K562 (cell line): ENCODE results near the gene SEC24A.

Experiments used
- BHLHE40 ChIP-seq: IDR thresholded peaks from 2 replicates; pipeline ENCODE4 v1.6.1; 2011; ENCODE audit warnings: low read length, improper control_type of control experiment
- CHD2 ChIP-seq: IDR thresholded peaks from 2 replicates; pipeline ENCODE4 v1.6.1; 2011; ENCODE audit warnings: low read depth, low read length
- FOSL1 ChIP-seq: fragments of 200-800 bp; sonication (Bioruptor generic); conservative IDR thresholded peaks from 2 replicates; pipeline ENCODE4 v1.6.1; 2016; ENCODE audit warnings: missing genetic modification characterization, missing compliant biosample characterization
- MTF1 ChIP-seq: fragments of 250-450 bp; sonication (Bioruptor Pico); IDR thresholded peaks from 2 replicates; pipeline ENCODE4 v1.9.0; 2021; ENCODE audit warnings: moderate library complexity, mild to moderate bottlenecking, inconsistent platforms, borderline replicate concordance
- NR2C2 ChIP-seq, 2 experiments: fragments of 200-800 bp in 1 of 2; sonication (Bioruptor generic) in 1 of 2; sonication (generic) in 1 of 2; formaldehyde crosslinking in 1 of 2; IDR thresholded peaks; 2 replicates each; pipeline versions ENCODE4 v1.6.1 to v1.8.0; 2016 to 2022; ENCODE audit warnings: mild to moderate bottlenecking in 1 of 2, missing compliant biosample characterization in 1 of 2, missing genetic modification characterization in 1 of 2, missing genetic modification reagents in 1 of 2
- PML ChIP-seq: IDR thresholded peaks from 2 replicates; pipeline ENCODE4 v1.6.1; 2012; ENCODE audit warnings: low read length, inconsistent platforms
- SNRNP70 ChIP-seq: fragments of 200-400 bp; formaldehyde crosslinking; optimal IDR thresholded peaks from 2 replicates; pipeline ENCODE3; 2017; ENCODE audit warnings: low read depth, low read length
- ZFP30 ChIP-seq: fragments of 250-450 bp; sonication (Bioruptor Pico); IDR thresholded peaks from 2 replicates; pipeline ENCODE4 v1.8.0; 2022; ENCODE audit warnings: moderate library complexity, mild to moderate bottlenecking, inconsistent platforms, borderline replicate concordance
- ZNF143 ChIP-seq: sonication (generic); formaldehyde crosslinking; IDR thresholded peaks from 2 replicates; pipeline ENCODE4 v1.9.0; 2022; ENCODE audit warnings: mild to moderate bottlenecking, missing genetic modification reagents
- TF ChIP-seq, protein P1 (sequence below), 3 experiments: IDR thresholded peaks in 2 of 3; conservative IDR thresholded peaks in 1 of 3; 2 replicates each; pipeline ENCODE4 v1.5.1; 2011 to 2012; ENCODE audit warnings: low read length in 3 of 3, mild to moderate bottlenecking in 3 of 3, control low read depth in 2 of 3, improper control_type of control experiment in 1 of 3, inconsistent platforms in 1 of 3, low read depth in 1 of 3, mixed read lengths in 1 of 3, moderate library complexity in 1 of 3; ENCODE audit not compliant: insufficient read depth in 2 of 3
- TF ChIP-seq, protein P2 (sequence below): sonication (generic); formaldehyde crosslinking; IDR thresholded peaks from 2 replicates; pipeline ENCODE4 v1.8.1; 2022; ENCODE audit warnings: missing genetic modification reagents
- TF ChIP-seq, protein P3 (sequence below): fragments of 450-650 bp; formaldehyde crosslinking; IDR thresholded peaks from 2 replicates; pipeline ENCODE4 v1.4.0; 2022; ENCODE audit warnings: missing genetic modification characterization
- TF ChIP-seq, protein P4 (sequence below): sonication (generic); formaldehyde crosslinking; IDR thresholded peaks from 2 replicates; pipeline ENCODE4 v1.5.0; 2020; ENCODE audit warnings: missing genetic modification reagents
- TF ChIP-seq, protein P5 (sequence below): fragments of 250-450 bp; sonication (Bioruptor Pico); IDR thresholded peaks from 2 replicates; pipeline ENCODE4 v1.5.0; 2020; ENCODE audit warnings: mild to moderate bottlenecking, borderline replicate concordance

DNA sequence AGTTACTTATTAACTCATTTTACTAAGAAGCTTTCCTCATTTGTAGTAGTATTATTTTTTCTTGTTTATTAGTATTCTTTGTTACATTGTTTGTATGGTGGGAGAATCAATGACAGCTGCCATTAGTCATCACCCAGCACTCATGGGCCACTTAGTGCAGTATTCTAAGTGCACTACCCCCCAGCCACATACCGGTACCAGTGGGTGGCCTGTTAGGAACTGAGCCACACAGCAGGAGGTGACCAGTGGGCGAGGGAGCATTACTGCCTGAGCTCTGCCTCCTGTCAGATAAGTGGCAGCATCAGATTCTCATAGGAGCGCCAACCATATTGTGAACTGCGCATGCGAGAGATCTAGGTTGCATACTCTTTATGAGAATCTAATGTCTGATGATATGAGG is 65.5 kb downstream of the SEC24A start:
- TF ChIP-seq, protein P1, sequence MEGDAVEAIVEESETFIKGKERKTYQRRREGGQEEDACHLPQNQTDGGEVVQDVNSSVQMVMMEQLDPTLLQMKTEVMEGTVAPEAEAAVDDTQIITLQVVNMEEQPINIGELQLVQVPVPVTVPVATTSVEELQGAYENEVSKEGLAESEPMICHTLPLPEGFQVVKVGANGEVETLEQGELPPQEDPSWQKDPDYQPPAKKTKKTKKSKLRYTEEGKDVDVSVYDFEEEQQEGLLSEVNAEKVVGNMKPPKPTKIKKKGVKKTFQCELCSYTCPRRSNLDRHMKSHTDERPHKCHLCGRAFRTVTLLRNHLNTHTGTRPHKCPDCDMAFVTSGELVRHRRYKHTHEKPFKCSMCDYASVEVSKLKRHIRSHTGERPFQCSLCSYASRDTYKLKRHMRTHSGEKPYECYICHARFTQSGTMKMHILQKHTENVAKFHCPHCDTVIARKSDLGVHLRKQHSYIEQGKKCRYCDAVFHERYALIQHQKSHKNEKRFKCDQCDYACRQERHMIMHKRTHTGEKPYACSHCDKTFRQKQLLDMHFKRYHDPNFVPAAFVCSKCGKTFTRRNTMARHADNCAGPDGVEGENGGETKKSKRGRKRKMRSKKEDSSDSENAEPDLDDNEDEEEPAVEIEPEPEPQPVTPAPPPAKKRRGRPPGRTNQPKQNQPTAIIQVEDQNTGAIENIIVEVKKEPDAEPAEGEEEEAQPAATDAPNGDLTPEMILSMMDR (IDR thresholded peaks at IDR 0.05 in 2 of 3, conservative IDR thresholded peaks at IDR 0.05 in 1 of 3; ENCODE audit: insufficient read depth in 2 of 3, low read depth in 1 of 3, low read length in 3 of 3): no peak
- TF ChIP-seq SNRNP70 (no peak), FOSL1 (tag) (no peak), MTF1 (no peak), BHLHE40 (no peak), ZFP30 (CRISPR knock-in tag) (no peak), ZNF143 (CRISPR knock-in tag) (no peak), CHD2 (no peak), NR2C2 (CRISPR knock-in tag; IDR thresholded peaks at IDR 0.05) (no peak), NR2C2 (tag; IDR thresholded peaks at IDR 0.05) (no peak), PML (no peak)
- TF ChIP-seq, protein P2, sequence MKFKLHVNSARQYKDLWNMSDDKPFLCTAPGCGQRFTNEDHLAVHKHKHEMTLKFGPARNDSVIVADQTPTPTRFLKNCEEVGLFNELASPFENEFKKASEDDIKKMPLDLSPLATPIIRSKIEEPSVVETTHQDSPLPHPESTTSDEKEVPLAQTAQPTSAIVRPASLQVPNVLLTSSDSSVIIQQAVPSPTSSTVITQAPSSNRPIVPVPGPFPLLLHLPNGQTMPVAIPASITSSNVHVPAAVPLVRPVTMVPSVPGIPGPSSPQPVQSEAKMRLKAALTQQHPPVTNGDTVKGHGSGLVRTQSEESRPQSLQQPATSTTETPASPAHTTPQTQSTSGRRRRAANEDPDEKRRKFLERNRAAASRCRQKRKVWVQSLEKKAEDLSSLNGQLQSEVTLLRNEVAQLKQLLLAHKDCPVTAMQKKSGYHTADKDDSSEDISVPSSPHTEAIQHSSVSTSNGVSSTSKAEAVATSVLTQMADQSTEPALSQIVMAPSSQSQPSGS (CRISPR knock-in tag): no peak
- TF ChIP-seq, protein P3, sequence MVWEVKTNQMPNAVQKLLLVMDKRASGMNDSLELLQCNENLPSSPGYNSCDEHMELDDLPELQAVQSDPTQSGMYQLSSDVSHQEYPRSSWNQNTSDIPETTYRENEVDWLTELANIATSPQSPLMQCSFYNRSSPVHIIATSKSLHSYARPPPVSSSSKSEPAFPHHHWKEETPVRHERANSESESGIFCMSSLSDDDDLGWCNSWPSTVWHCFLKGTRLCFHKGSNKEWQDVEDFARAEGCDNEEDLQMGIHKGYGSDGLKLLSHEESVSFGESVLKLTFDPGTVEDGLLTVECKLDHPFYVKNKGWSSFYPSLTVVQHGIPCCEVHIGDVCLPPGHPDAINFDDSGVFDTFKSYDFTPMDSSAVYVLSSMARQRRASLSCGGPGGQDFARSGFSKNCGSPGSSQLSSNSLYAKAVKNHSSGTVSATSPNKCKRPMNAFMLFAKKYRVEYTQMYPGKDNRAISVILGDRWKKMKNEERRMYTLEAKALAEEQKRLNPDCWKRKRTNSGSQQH (CRISPR knock-in tag): no peak
- TF ChIP-seq, protein P4, sequence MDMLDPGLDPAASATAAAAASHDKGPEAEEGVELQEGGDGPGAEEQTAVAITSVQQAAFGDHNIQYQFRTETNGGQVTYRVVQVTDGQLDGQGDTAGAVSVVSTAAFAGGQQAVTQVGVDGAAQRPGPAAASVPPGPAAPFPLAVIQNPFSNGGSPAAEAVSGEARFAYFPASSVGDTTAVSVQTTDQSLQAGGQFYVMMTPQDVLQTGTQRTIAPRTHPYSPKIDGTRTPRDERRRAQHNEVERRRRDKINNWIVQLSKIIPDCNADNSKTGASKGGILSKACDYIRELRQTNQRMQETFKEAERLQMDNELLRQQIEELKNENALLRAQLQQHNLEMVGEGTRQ: no peak
- TF ChIP-seq, protein P5, sequence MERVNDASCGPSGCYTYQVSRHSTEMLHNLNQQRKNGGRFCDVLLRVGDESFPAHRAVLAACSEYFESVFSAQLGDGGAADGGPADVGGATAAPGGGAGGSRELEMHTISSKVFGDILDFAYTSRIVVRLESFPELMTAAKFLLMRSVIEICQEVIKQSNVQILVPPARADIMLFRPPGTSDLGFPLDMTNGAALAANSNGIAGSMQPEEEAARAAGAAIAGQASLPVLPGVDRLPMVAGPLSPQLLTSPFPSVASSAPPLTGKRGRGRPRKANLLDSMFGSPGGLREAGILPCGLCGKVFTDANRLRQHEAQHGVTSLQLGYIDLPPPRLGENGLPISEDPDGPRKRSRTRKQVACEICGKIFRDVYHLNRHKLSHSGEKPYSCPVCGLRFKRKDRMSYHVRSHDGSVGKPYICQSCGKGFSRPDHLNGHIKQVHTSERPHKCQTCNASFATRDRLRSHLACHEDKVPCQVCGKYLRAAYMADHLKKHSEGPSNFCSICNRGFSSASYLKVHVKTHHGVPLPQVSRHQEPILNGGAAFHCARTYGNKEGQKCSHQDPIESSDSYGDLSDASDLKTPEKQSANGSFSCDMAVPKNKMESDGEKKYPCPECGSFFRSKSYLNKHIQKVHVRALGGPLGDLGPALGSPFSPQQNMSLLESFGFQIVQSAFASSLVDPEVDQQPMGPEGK: no peak
